HG03457 (cell line): Measurements from ENCODE around the gene WFS1.

Experiments used
- ATAC-seq: cut with Tn5 transposase; IDR thresholded peaks from one replicate; pipeline ENCODE4 v1.9.1; 2021; ENCODE audit warnings: moderate number of reproducible peaks; ENCODE audit not compliant: unreplicated experiment

Gene WFS1

GRCh38 chr4:6269616-6270511, at the start of gene WFS1:
Gene WFS1, plus strand, starts transcription at chr4:6269850. Its CDS starts 7,606 bp downstream, at chr4:6277456.
- peak; percentile 100 for ATAC-seq

GRCh38 chr4:6221301-6221850, 48.3 kb upstream of the WFS1 start:
- no peak for ATAC-seq

GRCh38 chr4:6221851-6222760, 47.5 kb upstream of the WFS1 start:
- ATAC-seq: no peak

- no peak for ATAC-seq
These were observed 46.8 kb upstream of the WFS1 start for GRCh38 chr4:6222761-6223292.

- no peak for ATAC-seq
These were observed 44.9 kb upstream of the WFS1 start for GRCh38 chr4:6224735-6225134.

- ATAC-seq: no peak
These were observed 44.2 kb upstream of the WFS1 start for GRCh38 chr4:6225469-6225868.

GRCh38 chr4:6226506-6226905, 43.1 kb upstream of the WFS1 start:
- no peak for ATAC-seq

GRCh38 chr4:6227412-6228157, 42.1 kb upstream of the WFS1 start:
- no peak for ATAC-seq

GRCh38 chr4:6228158-6229067, 41.2 kb upstream of the WFS1 start:
- ATAC-seq: no peak

GRCh38 chr4:6229095-6229494, 40.6 kb upstream of the WFS1 start:
- ATAC-seq: no peak

GRCh38 chr4:6229671-6230501, 39.8 kb upstream of the WFS1 start:
- ATAC-seq: no peak

- no peak for ATAC-seq
These were observed 39.2 kb upstream of the WFS1 start for GRCh38 chr4:6230502-6230785.

- no peak for ATAC-seq
These were observed 38.6 kb upstream of the WFS1 start for GRCh38 chr4:6230827-6231662.

- no peak for ATAC-seq
These were observed 37.9 kb upstream of the WFS1 start for GRCh38 chr4:6231663-6232165.

GRCh38 chr4:6232836-6233785, 36.5 kb upstream of the WFS1 start:
- no peak for ATAC-seq

GRCh38 chr4:6233929-6234328, 35.7 kb upstream of the WFS1 start:
- no peak for ATAC-seq

- no peak for ATAC-seq
These were observed 34.6 kb upstream of the WFS1 start for GRCh38 chr4:6235012-6235411.
